Choroid plexus epithelial cell (primary cell): ENCODE measurements around the gene MGST3.
"Not testable (repeated sequence)": the region's sequence is repeated elsewhere in the genome, so short reads cannot be mapped to it uniquely, and the experiment has no call there.

ENCODE experiments used
- DNase-seq: peaks from one replicate; pipeline ENCODE4 v3.0.0-alpha.2; 2010; ENCODE audit warnings: low read depth
- H3K4me3 ChIP-seq: 2 replicates; pipeline ENCODE4 v1.5.1; 2011; ENCODE audit warnings: low read depth, mild to moderate bottlenecking, control low read depth, low read length, moderate library complexity
- TF ChIP-seq, protein P1 (sequence below): conservative IDR thresholded peaks from 2 replicates; pipeline ENCODE4 v1.5.1; 2011; ENCODE audit warnings: low read depth, mild to moderate bottlenecking, control low read depth, inconsistent platforms, low read length, moderate library complexity

MGST3 gene

DNA sequence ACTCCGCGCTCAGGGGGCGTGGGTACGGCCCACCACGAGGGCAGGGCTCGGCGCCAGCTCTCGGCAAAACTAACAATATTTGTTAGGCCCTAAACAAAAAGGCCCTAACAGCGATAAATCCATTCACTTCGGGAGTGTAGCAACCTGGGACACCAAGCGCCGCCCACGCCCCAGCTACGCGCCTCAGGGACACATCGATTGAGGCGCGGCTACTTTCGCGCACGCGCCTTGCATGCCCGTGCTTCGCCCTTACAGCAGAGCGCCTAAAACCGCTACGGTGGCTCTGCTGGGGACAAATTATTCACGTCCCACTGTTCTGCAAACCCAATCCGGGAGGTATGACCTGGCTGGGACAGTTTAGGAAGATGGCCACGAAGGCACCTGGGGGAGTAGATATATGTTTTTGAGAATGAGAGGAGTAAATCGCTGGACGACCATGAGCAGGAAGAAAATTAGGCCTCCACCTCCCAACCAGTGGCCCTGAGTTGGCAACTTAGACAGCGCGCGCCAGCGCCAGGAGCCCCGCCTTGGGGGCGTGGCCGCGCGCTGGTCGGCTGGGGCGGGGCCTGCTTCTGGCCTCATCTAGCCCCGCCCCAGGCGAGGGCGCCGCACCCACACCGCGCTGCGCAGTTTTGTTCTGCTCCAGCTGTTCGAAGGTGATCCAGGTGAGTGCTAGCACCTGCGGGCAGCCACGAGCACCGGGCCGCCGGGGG lies at the start of gene MGST3:
TSS of gene MGST3 (plus strand) at position 606 of the 713 bp plus-strand sequence. CDS start 18,614 bp downstream, outside the sequence.
- DNase-seq, result peak; percentile 99
- TF ChIP-seq, protein P1, sequence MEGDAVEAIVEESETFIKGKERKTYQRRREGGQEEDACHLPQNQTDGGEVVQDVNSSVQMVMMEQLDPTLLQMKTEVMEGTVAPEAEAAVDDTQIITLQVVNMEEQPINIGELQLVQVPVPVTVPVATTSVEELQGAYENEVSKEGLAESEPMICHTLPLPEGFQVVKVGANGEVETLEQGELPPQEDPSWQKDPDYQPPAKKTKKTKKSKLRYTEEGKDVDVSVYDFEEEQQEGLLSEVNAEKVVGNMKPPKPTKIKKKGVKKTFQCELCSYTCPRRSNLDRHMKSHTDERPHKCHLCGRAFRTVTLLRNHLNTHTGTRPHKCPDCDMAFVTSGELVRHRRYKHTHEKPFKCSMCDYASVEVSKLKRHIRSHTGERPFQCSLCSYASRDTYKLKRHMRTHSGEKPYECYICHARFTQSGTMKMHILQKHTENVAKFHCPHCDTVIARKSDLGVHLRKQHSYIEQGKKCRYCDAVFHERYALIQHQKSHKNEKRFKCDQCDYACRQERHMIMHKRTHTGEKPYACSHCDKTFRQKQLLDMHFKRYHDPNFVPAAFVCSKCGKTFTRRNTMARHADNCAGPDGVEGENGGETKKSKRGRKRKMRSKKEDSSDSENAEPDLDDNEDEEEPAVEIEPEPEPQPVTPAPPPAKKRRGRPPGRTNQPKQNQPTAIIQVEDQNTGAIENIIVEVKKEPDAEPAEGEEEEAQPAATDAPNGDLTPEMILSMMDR, result no peak
- H3K4me3 ChIP-seq, result peak within 1 kb of the TSS; percentile 77

DNA sequence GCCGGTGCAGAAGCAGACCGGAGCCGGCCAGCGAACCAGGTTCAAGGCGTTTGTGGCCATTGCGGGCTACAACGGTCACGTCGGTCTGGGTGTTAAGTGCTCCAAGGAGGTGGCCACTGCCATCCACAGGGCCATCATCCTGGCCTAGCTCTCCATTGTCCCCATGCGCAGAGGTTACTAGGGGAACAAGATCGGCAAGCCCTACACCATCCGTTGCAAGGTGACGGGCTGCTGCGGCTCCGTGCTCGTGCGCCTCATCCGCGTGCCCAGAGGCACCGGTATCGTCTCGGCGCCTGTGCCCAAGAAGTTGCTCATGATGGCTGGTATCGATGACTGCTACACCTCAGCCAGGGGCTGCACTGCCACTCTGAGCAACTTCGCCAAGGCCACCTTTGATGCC lies 49.1 kb upstream of the MGST3 start:
- no peak for DNase-seq
- TF ChIP-seq, protein P1, result no peak
- no peak overlapping the region for H3K4me3 ChIP-seq

DNA sequence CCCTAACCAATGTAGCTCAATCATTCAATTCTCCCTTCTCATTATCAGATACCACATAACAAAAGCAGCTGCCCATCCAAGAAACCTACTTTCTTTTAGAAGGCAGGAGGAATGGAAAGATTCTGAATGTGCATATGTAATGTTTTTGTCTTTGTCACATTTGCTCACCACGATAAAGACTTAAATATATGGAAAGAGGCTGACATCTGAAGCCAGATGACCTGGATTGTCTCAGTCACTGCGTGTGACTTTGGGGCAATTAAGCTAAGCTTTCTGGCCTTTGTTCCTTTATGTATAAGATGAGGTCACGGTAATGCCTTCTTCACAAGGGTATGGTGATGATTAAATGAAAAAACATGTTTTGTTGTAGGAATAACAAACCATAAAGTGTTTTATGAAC lies 44.6 kb upstream of the MGST3 start:
- no peak overlapping the region for H3K4me3 ChIP-seq
- TF ChIP-seq, protein P1, result no peak
- no peak for DNase-seq

DNA sequence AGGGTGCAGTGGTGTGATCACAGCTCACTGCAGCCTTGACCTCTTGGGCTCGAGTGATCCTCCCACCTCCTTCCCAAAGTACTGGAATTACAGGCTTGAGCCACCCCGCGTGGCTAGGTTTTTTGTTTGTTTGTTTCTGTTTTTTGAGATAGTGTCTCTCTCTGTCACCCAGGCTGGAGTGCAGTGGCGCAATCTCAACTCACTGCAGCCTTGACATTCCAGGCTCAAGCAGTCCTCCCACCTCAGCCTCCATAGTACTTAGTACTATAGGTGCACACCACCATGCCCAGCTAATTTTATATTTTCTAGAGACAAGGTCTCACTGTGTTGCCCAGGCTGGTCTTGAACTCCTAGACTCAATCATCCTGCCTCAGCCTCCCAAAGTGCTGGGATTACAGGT lies 39.6 kb upstream of the MGST3 start:
- not testable (repeated sequence) for DNase-seq, H3K4me3 ChIP-seq

DNA sequence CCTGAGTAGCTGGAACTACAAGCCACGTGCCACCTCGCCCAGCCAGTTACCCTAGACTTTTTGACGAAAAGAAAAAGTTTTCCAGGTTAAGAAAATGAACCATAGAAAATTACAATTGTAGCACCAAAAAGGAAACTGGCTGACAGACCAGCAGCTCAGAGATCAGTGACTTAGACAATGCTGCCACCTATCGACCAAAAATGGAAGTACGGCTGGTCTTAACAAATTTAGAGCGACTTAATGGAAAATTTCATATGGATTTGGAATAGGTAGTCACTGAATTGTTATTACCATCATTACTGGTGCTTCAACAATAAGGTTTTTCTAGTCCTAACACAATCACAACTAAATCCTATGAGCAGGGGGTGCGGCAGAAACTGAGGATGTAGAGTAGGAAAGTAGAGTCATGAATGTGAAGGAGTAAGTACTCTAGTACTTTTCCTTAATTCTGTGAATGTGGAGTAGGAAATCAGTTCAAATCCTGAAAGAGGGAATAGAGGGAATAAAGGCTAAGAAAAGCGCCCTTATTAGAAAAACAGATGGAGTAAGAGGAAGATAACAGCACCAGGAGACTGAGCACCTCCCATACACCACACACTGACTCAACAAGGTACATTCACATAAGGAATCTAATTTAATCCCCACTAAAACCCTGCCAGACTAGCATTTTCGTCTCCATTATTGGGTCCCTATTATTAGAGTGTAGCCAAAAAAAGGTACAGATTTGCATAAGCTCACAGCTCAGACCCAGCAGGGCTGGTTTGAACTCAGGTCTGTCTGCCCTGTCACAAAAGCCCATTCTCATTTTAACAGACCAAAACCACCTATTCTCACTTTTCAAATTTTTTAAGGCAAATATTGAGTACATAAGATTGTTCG lies 37.9 kb upstream of the MGST3 start:
- TF ChIP-seq, protein P1, result peak; percentile 93
- peak; percentile 90 for DNase-seq

DNA sequence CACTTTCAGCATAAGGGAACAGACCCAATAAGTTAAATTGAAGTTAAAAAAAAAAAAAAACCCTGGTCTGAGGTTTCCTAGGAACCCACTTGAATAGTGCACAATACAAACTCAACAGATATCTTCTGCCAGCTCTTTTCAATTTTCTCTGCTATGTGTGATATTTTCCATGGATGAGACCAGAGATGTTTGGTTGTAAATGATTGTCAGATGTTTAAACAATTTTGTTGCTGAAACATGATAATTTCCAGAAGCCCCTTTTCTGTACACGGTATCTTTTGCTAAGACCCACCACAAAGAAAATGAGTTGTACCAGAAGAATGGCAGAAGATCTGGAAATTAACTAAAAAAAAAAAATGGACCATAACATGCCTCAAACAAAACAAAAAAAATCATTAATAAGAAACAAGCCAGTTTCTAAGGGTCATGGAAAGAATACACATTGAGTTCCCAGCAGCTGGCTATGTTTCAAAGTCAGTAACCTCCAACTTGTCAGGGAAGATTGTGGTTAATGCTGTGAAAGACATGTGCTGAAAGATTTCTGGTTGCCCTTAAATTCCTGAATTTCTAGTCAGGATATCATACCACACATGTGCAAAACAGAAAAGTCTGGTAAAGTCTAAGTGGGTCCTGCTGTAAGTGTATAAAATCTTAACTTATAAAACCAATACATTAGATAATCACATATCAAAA lies 35.6 kb upstream of the MGST3 start:
- DNase-seq, result peak; percentile 88
- no peak overlapping the region for H3K4me3 ChIP-seq
- TF ChIP-seq, protein P1, result no peak

More for the DNA sequence above, 37.9 kb upstream of the MGST3 start:
- H3K4me3 ChIP-seq, result no peak overlapping the region
